B cell (primary cell): Measurements from ENCODE around the gene SLC39A13.

Experiments used
- CTCF ChIP-seq: fragments of 200-600 bp; IDR thresholded peaks from one replicate; pipeline ENCODE4 v1.8.0; 2022; ENCODE audit warnings: antibody characterized with exemption, mild to moderate bottlenecking
- EZH2 ChIP-seq: IDR thresholded peaks from 2 replicates; pipeline ENCODE4 v1.6.1; 2012; ENCODE audit warnings: borderline replicate concordance, low read depth, mild to moderate bottlenecking, moderate library complexity, low read length; ENCODE audit not compliant: insufficient read depth, poor library complexity, severe bottlenecking

- TF ChIP-seq CTCF (no peak), EZH2 (no peak)
Observed at GRCh38 chr11:47437218-47437745, 28.9 kb downstream of the SLC39A13 start.
